ENCODE measurements around the gene NT5DC1.
A peak's percentile ranks its signal among the peaks of the same experiment; 100 is the strongest.

The NT5DC1 gene

GRCh38 chr6:116100419-116101301, at the start of gene NT5DC1:
Gene NT5DC1 (plus strand): TSS chr6:116100853. CDS start chr6:116100931, 78 bp downstream.
- peak; percentile 91 for DNase-seq

GRCh38 chr6:116051244-116051643, 49.4 kb upstream of the NT5DC1 start:
- DNase-seq: no peak

GRCh38 chr6:116055513-116055912, 45.1 kb upstream of the NT5DC1 start:
- DNase-seq: no peak

- DNase-seq: no peak
Measured at GRCh38 chr6:116057766-116058165, 42.9 kb upstream of the NT5DC1 start.

- DNase-seq: no peak
Measured at GRCh38 chr6:116059713-116060571, 40.7 kb upstream of the NT5DC1 start.

GRCh38 chr6:116060572-116061283, 39.9 kb upstream of the NT5DC1 start, which contains the start of gene FRK:
Gene FRK (minus strand): TSS chr6:116060891. CDS start chr6:116060311, 580 bp downstream.
- no peak for DNase-seq

- DNase-seq: no peak
Measured at GRCh38 chr6:116062496-116062895, 38.2 kb upstream of the NT5DC1 start.

- no peak for DNase-seq
Measured at GRCh38 chr6:116064666-116065065, 36.0 kb upstream of the NT5DC1 start.

- DNase-seq: no peak
Measured at GRCh38 chr6:116066789-116067188, 33.9 kb upstream of the NT5DC1 start.

- no peak for DNase-seq
Measured at GRCh38 chr6:116070101-116070500, 30.6 kb upstream of the NT5DC1 start.

- no peak for DNase-seq
Measured at GRCh38 chr6:116070616-116071389, 29.9 kb upstream of the NT5DC1 start.

GRCh38 chr6:116072368-116072767, 28.3 kb upstream of the NT5DC1 start:
- no peak for DNase-seq

- DNase-seq: no peak
Measured at GRCh38 chr6:116073765-116074440, 26.8 kb upstream of the NT5DC1 start.

- no peak for DNase-seq
Measured at GRCh38 chr6:116074732-116075390, 25.8 kb upstream of the NT5DC1 start.

- no peak for DNase-seq
Measured at GRCh38 chr6:116078522-116078921, 22.1 kb upstream of the NT5DC1 start.

- DNase-seq: no peak
Measured at GRCh38 chr6:116078945-116079344, 21.7 kb upstream of the NT5DC1 start.

GRCh38 chr6:116083052-116083451, 17.6 kb upstream of the NT5DC1 start:
- no peak for DNase-seq

GRCh38 chr6:116084284-116084683, 16.4 kb upstream of the NT5DC1 start:
- DNase-seq: no peak

- DNase-seq: no peak
Measured at GRCh38 chr6:116087437-116088027, 13.1 kb upstream of the NT5DC1 start.

GRCh38 chr6:116088946-116089345, 11.7 kb upstream of the NT5DC1 start:
- no peak for DNase-seq

- DNase-seq: peak; percentile 48
Measured at GRCh38 chr6:116090251-116090650, 10.4 kb upstream of the NT5DC1 start.

Data from activated CD4-positive, alpha-beta T cell treated with anti-CD3 and anti-CD28 coated beads, Interleukin-2, Interleukin-6, amounts not matched to agents 100 ng/mL and 50 ng/mL, durations not matched to agents 16 hours and 8 hours (primary cell).